K562 (cell line): ENCODE measurements around the gene APOBEC3A. TPM values are rescaled to one million over a fixed set of nuclear protein-coding genes. Genes with fewer than 3 reads are reported as not detected.

Experiments
- AFF1 ChIP-seq, 2 experiments: fragments of 450-650 bp; IDR thresholded peaks; 2 replicates each; pipeline ENCODE4 v1.6.1; 2018; ENCODE audit warnings: mild to moderate bottlenecking in 2 of 2, low read depth in 1 of 2; ENCODE audit not compliant: partially characterized antibody in 2 of 2
- BRD9 ChIP-seq: fragments of 450-650 bp; IDR thresholded peaks from 2 replicates; pipeline ENCODE4 v1.6.1; 2018; ENCODE audit warnings: low read depth; ENCODE audit not compliant: partially characterized antibody
- CCAR2 ChIP-seq: fragments of 200-400 bp; formaldehyde crosslinking; IDR thresholded peaks from 2 replicates; pipeline ENCODE4 v1.6.1; 2017; ENCODE audit warnings: mild to moderate bottlenecking, low read depth, low read length
- DNMT1 ChIP-seq: fragments of 450-650 bp; IDR thresholded peaks from 2 replicates; pipeline ENCODE4 v1.6.1; 2016; ENCODE audit warnings: antibody characterized with exemption, mild to moderate bottlenecking
- HDAC8 ChIP-seq: fragments of 450-650 bp; IDR thresholded peaks from 2 replicates; pipeline ENCODE4 v1.6.1; 2016; ENCODE audit warnings: mild to moderate bottlenecking, missing genetic modification characterization, moderate library complexity, missing compliant biosample characterization
- HOMEZ ChIP-seq: fragments of 250-450 bp; sonication (Bioruptor Pico); IDR thresholded peaks from 2 replicates; pipeline ENCODE4 v1.4.0; 2020; ENCODE audit warnings: mild to moderate bottlenecking, moderate library complexity
- OTX1 ChIP-seq: fragments of 450-650 bp; formaldehyde crosslinking; IDR thresholded peaks from 2 replicates; pipeline ENCODE4 v1.4.0; 2022; ENCODE audit warnings: mild to moderate bottlenecking
- PHF8 ChIP-seq: fragments of 200-600 bp; sonication (generic); IDR thresholded peaks from 2 replicates; pipeline ENCODE4 v1.6.1; 2012; ENCODE audit warnings: mixed run types, mild to moderate bottlenecking, inconsistent platforms, low read length, moderate library complexity, borderline replicate concordance
- RNF2 ChIP-seq: sonication (generic); IDR thresholded peaks from 2 replicates; pipeline ENCODE4 v1.6.1; 2016
- TAF1 ChIP-seq: IDR thresholded peaks from 2 replicates; pipeline ENCODE4 v1.6.1; 2011; ENCODE audit warnings: mild to moderate bottlenecking, low read length, moderate library complexity; ENCODE audit not compliant: insufficient read depth, control insufficient read depth, severe bottlenecking; ENCODE audit errors: extremely low read depth
- polyA plus RNA-seq, 8 experiments: library from polyadenylated mRNA; depleted of rRNA in 4 of 8; stranded (reverse) in 5 of 8; unstranded in 3 of 8; fragments of >200 nt; fragmentation: Nextera tagmentation in 2 of 8; fragmentation: Illumina TruSeq in 1 of 8; extraction: Ambion mirVana in 2 of 8; extraction: Trizol in 1 of 8; gene quantifications; 2 replicates each; pipeline versions ENCODE4 v1.2.1 to v1.2.3, GENCODE V29; 2011 to 2014; ENCODE audit warnings: inconsistent platforms in 1 of 8, missing spikeins in 1 of 8
- total RNA-seq, 7 experiments: library from RNA; depleted of rRNA in 6 of 7; stranded (reverse); fragments of >200 nt in 6 of 7; fragmentation: Illumina TruSeq in 2 of 7; extraction: Trizol in 2 of 7; gene quantifications; 2 replicates each; pipeline versions ENCODE4 v1.2.1 to v1.2.3, GENCODE V29; 2011 to 2021; ENCODE audit warnings: low replicate concordance in 1 of 7
- TF ChIP-seq, protein P1 (sequence below), 2 experiments: fragments of 450-650 bp; formaldehyde crosslinking in 1 of 2; IDR thresholded peaks; 2 replicates each; pipeline versions ENCODE4 v1.4.0 to v1.6.1; 2014 to 2020; ENCODE audit warnings: mild to moderate bottlenecking in 2 of 2, borderline replicate concordance in 1 of 2, low read depth in 1 of 2

APOBEC3A gene
- total and polyA plus RNA-seq, 9 of the 15 experiments (the other 6 are each of a cell fraction or from before 2014, with no cell fraction given), result 0.04 TPM; not detected in 8

- TF ChIP-seq, protein P1, sequence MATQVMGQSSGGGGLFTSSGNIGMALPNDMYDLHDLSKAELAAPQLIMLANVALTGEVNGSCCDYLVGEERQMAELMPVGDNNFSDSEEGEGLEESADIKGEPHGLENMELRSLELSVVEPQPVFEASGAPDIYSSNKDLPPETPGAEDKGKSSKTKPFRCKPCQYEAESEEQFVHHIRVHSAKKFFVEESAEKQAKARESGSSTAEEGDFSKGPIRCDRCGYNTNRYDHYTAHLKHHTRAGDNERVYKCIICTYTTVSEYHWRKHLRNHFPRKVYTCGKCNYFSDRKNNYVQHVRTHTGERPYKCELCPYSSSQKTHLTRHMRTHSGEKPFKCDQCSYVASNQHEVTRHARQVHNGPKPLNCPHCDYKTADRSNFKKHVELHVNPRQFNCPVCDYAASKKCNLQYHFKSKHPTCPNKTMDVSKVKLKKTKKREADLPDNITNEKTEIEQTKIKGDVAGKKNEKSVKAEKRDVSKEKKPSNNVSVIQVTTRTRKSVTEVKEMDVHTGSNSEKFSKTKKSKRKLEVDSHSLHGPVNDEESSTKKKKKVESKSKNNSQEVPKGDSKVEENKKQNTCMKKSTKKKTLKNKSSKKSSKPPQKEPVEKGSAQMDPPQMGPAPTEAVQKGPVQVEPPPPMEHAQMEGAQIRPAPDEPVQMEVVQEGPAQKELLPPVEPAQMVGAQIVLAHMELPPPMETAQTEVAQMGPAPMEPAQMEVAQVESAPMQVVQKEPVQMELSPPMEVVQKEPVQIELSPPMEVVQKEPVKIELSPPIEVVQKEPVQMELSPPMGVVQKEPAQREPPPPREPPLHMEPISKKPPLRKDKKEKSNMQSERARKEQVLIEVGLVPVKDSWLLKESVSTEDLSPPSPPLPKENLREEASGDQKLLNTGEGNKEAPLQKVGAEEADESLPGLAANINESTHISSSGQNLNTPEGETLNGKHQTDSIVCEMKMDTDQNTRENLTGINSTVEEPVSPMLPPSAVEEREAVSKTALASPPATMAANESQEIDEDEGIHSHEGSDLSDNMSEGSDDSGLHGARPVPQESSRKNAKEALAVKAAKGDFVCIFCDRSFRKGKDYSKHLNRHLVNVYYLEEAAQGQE (IDR thresholded peaks at IDR 0.05; ENCODE audit: borderline replicate concordance), result peak; percentile 5; the same call in 1 of the 2 replicates
- TF ChIP-seq, protein P1 (CRISPR knock-in tag; IDR thresholded peaks at IDR 0.05; ENCODE audit: low read depth), result no peak
- TF ChIP-seq OTX1 (CRISPR knock-in tag) (no peak), DNMT1 (no peak), BRD9 (no peak), RNF2 (no peak), CCAR2 (no peak), TAF1 (no peak), PHF8 (no peak; the same call in 1 of the 2 replicates), AFF1 (IDR thresholded peaks at IDR 0.05; ENCODE audit: low read depth in 1 of 2, partially characterized antibody in 2 of 2) (no peak), HDAC8 (tag) (no peak), HOMEZ (CRISPR knock-in tag) (no peak)
These were observed 24.9 kb downstream of the APOBEC3A start, which contains the start of gene APOBEC3B (continued) for GRCh38 chr22:38981992-38982927.
